GM19023 (cell line): ENCODE results near the gene SLC9A3.

Experiments used
- ATAC-seq: cut with Tn5 transposase; IDR thresholded peaks from one replicate; pipeline ENCODE4 v1.9.1; 2021; ENCODE audit warnings: mild to moderate bottlenecking, moderate library complexity; ENCODE audit not compliant: unreplicated experiment

The SLC9A3 gene

GRCh38 chr5:464843-465590 is 59.2 kb downstream of the SLC9A3 start:
- no peak for ATAC-seq

GRCh38 chr5:464446-464842 is 59.8 kb downstream of the SLC9A3 start:
- ATAC-seq: no peak

GRCh38 chr5:463952-464351 is 60.3 kb downstream of the SLC9A3 start:
- no peak for ATAC-seq

- ATAC-seq: no peak
Observed at GRCh38 chr5:463301-463700, 60.9 kb downstream of the SLC9A3 start.

- no peak for ATAC-seq
Observed at GRCh38 chr5:462051-462481, 62.2 kb downstream of the SLC9A3 start.

- no peak for ATAC-seq
Observed at GRCh38 chr5:460273-460625, 64.0 kb downstream of the SLC9A3 start.

- no peak for ATAC-seq
Observed at GRCh38 chr5:459562-460272, 64.5 kb downstream of the SLC9A3 start.

- ATAC-seq: no peak
Observed at GRCh38 chr5:458547-459353, 65.5 kb downstream of the SLC9A3 start.

- ATAC-seq: no peak
Observed at GRCh38 chr5:457195-457961, 66.9 kb downstream of the SLC9A3 start.

- no peak for ATAC-seq
Observed at GRCh38 chr5:456351-457194, 67.7 kb downstream of the SLC9A3 start.

GRCh38 chr5:455806-456205 is 68.4 kb downstream of the SLC9A3 start:
- ATAC-seq: no peak

GRCh38 chr5:454936-455335 is 69.3 kb downstream of the SLC9A3 start:
- ATAC-seq: no peak

GRCh38 chr5:453725-454481 is 70.3 kb downstream of the SLC9A3 start:
- no peak for ATAC-seq

- ATAC-seq: no peak
Observed at GRCh38 chr5:452978-453710, 71.1 kb downstream of the SLC9A3 start.

- ATAC-seq: no peak
Observed at GRCh38 chr5:451587-452458, 72.4 kb downstream of the SLC9A3 start.

- no peak for ATAC-seq
Observed at GRCh38 chr5:449151-449550, 75.1 kb downstream of the SLC9A3 start.

- no peak for ATAC-seq
Observed at GRCh38 chr5:448766-449090, 75.5 kb downstream of the SLC9A3 start.
